Chondrocyte (in vitro differentiated cells): ENCODE measurements around the gene MRGPRD. TPM values are rescaled to one million over a fixed set of nuclear protein-coding genes. Genes with fewer than 3 reads are reported as not detected.
"Not testable (repeated sequence)": the region's sequence is repeated elsewhere in the genome, so short reads cannot be mapped to it uniquely, and the experiment has no call there.

Experiments
- DNase-seq: peaks from one replicate; pipeline ENCODE4 v3.0.0; 2021; ENCODE audit warnings: mixed read lengths, low spot score
- H3K27ac Mint-ChIP-seq: one replicate; pipeline ENCODE4 v1.8.0; 2021; ENCODE audit warnings: mild to moderate bottlenecking, moderate library complexity, mixed read lengths; ENCODE audit not compliant: unreplicated experiment
- H3K27me3 Mint-ChIP-seq: 2 replicates; pipeline ENCODE4 v1.8.0; 2021; ENCODE audit warnings: low read depth, mixed read lengths
- H3K36me3 Mint-ChIP-seq: 2 replicates; pipeline ENCODE4 v1.8.0; 2021; ENCODE audit warnings: low read depth, mixed read lengths
- H3K4me1 Mint-ChIP-seq: 2 replicates; pipeline ENCODE4 v1.8.0; 2021; ENCODE audit warnings: low read depth, mild to moderate bottlenecking, mixed read lengths
- H3K4me3 Mint-ChIP-seq: one replicate; pipeline ENCODE4 v1.8.0; 2021; ENCODE audit warnings: mild to moderate bottlenecking, moderate library complexity, mixed read lengths; ENCODE audit not compliant: unreplicated experiment
- H3K9me3 Mint-ChIP-seq: 2 replicates; pipeline ENCODE4 v1.8.0; 2021; ENCODE audit warnings: low read depth, mixed read lengths
- CTCF ChIP-seq: fragments of 200-600 bp; sonication (generic); IDR thresholded peaks from 2 replicates; pipeline ENCODE4 v1.5.0; 2021; ENCODE audit warnings: antibody characterized with exemption, mild to moderate bottlenecking, moderate library complexity
- total RNA-seq: library from RNA; stranded (reverse); gene quantifications from 3 replicates; pipeline ENCODE4 v1.2.1, GENCODE V29; 2021

Gene MRGPRD
- total RNA-seq, 1 donor from 2014 or later: not detected

GRCh38 chr11:69002110-69002569 is 21.4 kb upstream of the MRGPRD start:
- peaks cover 41% of the 10 kb centered on the region for H3K4me1 Mint-ChIP-seq
- DNase-seq: no peak

GRCh38 chr11:69001243-69002081 is 20.7 kb upstream of the MRGPRD start:
- Mint-ChIP-seq H3K9me3 (no peaks in the 10 kb centered on the region), H3K27ac (peak overlapping the region; percentile 85), H3K36me3 (no peaks in the 10 kb centered on the region), H3K4me1 (peaks cover 41% of the 10 kb centered on the region), H3K27me3 (no peaks in the 10 kb centered on the region), H3K4me3 (no peak overlapping the region)
- DNase-seq: peak; percentile 79
- TF ChIP-seq CTCF: no peak

More at GRCh38 chr11:69002110-69002569, 21.4 kb upstream of the MRGPRD start:
- H3K27ac Mint-ChIP-seq: peak overlapping the region; percentile 85
- TF ChIP-seq CTCF: no peak
- no peaks in the 10 kb centered on the region for H3K9me3 Mint-ChIP-seq
- H3K36me3 Mint-ChIP-seq: no peaks in the 10 kb centered on the region
- no peaks in the 10 kb centered on the region for H3K27me3 Mint-ChIP-seq
- H3K4me3 Mint-ChIP-seq: no peak overlapping the region

- no peak for DNase-seq
- H3K36me3 Mint-ChIP-seq: no peaks in the 10 kb centered on the region
- TF ChIP-seq CTCF: peak; percentile 81
- H3K27me3 Mint-ChIP-seq: no peaks in the 10 kb centered on the region
- H3K9me3 Mint-ChIP-seq: no peaks in the 10 kb centered on the region
- peaks cover 41% of the 10 kb centered on the region for H3K4me1 Mint-ChIP-seq
- peak overlapping the region; percentile 85 for H3K27ac Mint-ChIP-seq
- no peak overlapping the region for H3K4me3 Mint-ChIP-seq
Measured at GRCh38 chr11:69000831-69001242, 20.1 kb upstream of the MRGPRD start.

DNA sequence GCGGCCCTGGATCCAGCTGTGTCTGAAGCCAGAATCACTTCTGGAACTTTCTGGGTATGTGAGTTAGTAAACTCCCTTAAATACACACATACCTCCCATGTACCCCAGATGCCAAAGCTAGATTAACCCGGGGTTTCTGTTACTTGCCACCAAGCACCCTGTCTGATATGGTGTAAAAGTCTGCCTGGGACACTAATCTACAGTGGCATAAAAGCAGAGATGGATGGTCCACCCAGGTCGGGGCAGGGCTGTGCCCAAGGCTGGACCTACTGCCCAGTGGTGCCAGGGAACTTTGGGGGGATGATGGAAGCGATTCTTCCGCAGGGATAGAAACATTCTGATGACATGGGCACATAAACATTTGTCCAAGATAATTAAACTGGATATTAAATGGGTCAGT is 19.6 kb upstream of the MRGPRD start:
- Mint-ChIP-seq H3K27ac (peak overlapping the region; percentile 85), H3K27me3 (no peaks in the 10 kb centered on the region), H3K36me3 (no peaks in the 10 kb centered on the region), H3K9me3 (no peaks in the 10 kb centered on the region), H3K4me3 (no peak overlapping the region), H3K4me1 (peaks cover 41% of the 10 kb centered on the region)
- no peak for DNase-seq
- no peak for TF ChIP-seq CTCF

DNA sequence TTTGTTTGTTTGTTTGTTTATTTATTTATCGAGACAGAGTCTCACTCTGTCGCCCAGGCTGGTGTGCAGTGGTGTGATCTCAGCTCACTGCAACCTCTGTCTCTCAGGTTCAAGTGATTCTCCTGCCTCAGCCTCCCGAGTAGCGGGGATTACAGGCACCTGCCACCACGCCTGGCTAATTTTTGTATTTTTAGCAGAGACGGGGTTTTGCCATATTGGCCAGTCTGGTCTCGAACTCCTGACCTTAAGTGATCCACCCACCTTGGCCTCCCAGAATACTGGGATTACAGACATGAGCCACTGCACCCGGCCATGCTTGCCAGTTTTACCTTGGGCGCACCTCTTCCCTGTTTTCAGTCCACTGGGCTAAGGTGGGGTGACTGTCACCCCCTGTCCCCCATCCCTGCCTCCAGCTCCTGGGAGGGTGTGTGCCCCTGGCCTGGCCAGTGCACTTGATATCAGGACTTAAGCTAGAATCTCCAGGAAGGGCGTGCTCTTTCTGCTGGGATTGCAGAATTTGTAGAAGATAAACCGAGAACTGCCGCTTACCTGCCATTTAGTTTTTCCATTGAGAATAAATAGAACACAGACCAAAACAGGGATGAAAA is 19.1 kb upstream of the MRGPRD start:
- H3K9me3 Mint-ChIP-seq, H3K27me3 Mint-ChIP-seq, H3K36me3 Mint-ChIP-seq, H3K4me3 Mint-ChIP-seq: not testable (repeated sequence)
- peak; percentile 59 for DNase-seq
- Mint-ChIP-seq H3K4me1 (peaks cover 42% of the 10 kb centered on the region), H3K27ac (peak overlapping the region; percentile 85)
